ENCODE results near the gene RPL18. TPM values are rescaled to one million over a fixed set of nuclear protein-coding genes. Genes with fewer than 3 reads are reported as not detected.
A peak's percentile ranks its signal among the peaks of the same experiment; 100 is the strongest.

RPL18 gene
- total RNA-seq, 4 donors from 2014 or later, result 1,223 to 1,420 (median 1,299) TPM

GRCh38 chr19:48611872-48612271, 7.1 kb downstream of the RPL18 start:
- Histone ChIP-seq H3K4me3 (no peak overlapping the region), H3K27me3 (no peaks in the 10 kb centered on the region), H3K9me3 (no peaks in the 10 kb centered on the region), H3K4me1 (peaks cover 13 to 30% of the 10 kb centered on the region in 2 donors), H3K27ac (no peak overlapping the region), H3K36me3 (peaks cover 3 to 20% of the 10 kb centered on the region in 2 donors)
- in situ Hi-C loops (cut with MboI; ENCODE audit: low sequenced_read_pairs in 4 of 4), result no loop called here
- intact Hi-C loops (cut with DNase I; ENCODE audit: low total_unique reads), result loop anchor here (2.0 kb wide), 1 partner anchor 23 kb away; no protein-coding TSS in a partner anchor
- DNase-seq, result no peak
- no peak for ATAC-seq
- TF ChIP-seq POLR2A (IDR thresholded peaks at IDR 0.05), result no peak
- TF ChIP-seq CTCF (IDR thresholded peaks at IDR 0.05 in 4 of 5, conservative IDR thresholded peaks at IDR 0.05 in 1 of 5), result no peak

- no peaks in the 10 kb centered on the region for H3K36me3 ChIP-seq
- no peaks in the 10 kb centered on the region for H3K27me3 ChIP-seq
- intact Hi-C loops (cut with DNase I; ENCODE audit: low total_unique reads), result no loop called here
- ATAC-seq (no peak), DNase-seq (no peak)
- peaks cover 8 to 20% of the 10 kb centered on the region in 2 donors for H3K4me1 ChIP-seq
- no peak overlapping the region for H3K27ac ChIP-seq
- in situ Hi-C loops (cut with MboI; ENCODE audit: low sequenced_read_pairs in 4 of 4), result no loop called here
- no peak overlapping the region for H3K4me3 ChIP-seq
- H3K9me3 ChIP-seq, result no peaks in the 10 kb centered on the region
- TF ChIP-seq CTCF (IDR thresholded peaks at IDR 0.05 in 4 of 5, conservative IDR thresholded peaks at IDR 0.05 in 1 of 5), result no peak
- no peak for TF ChIP-seq POLR2A (IDR thresholded peaks at IDR 0.05)
These were observed 9.3 kb downstream of the RPL18 start for GRCh38 chr19:48609571-48610108.

- peaks cover 8 to 12% of the 10 kb centered on the region in 2 donors for H3K4me1 ChIP-seq
- intact Hi-C loops (cut with DNase I; ENCODE audit: low total_unique reads) (no loop called here), in situ Hi-C loops (cut with MboI; ENCODE audit: low sequenced_read_pairs in 4 of 4) (no loop called here)
- DNase-seq (no peak), ATAC-seq (no peak)
- no peaks in the 10 kb centered on the region for H3K36me3 ChIP-seq
- H3K27ac ChIP-seq, result no peak overlapping the region
- H3K27me3 ChIP-seq, result no peaks in the 10 kb centered on the region
- H3K4me3 ChIP-seq, result no peak overlapping the region
- TF ChIP-seq CTCF (IDR thresholded peaks at IDR 0.05 in 4 of 5, conservative IDR thresholded peaks at IDR 0.05 in 1 of 5) (peak in 1 of 5 experiments; percentile 16), POLR2A (IDR thresholded peaks at IDR 0.05) (no peak)
- H3K9me3 ChIP-seq, result no peaks in the 10 kb centered on the region
These were observed 10.1 kb downstream of the RPL18 start for GRCh38 chr19:48608798-48609263.

GRCh38 chr19:48607359-48607755, 11.6 kb downstream of the RPL18 start:
- intact Hi-C loops (cut with DNase I; ENCODE audit: low total_unique reads), result no loop called here

More at GRCh38 chr19:48607359-48607755, 11.6 kb downstream of the RPL18 start:
- Histone ChIP-seq H3K36me3 (no peaks in the 10 kb centered on the region), H3K4me3 (no peak overlapping the region), H3K27me3 (no peaks in the 10 kb centered on the region), H3K27ac (no peak overlapping the region), H3K4me1 (no peaks in the 10 kb centered on the region), H3K9me3 (no peaks in the 10 kb centered on the region)
- in situ Hi-C loops (cut with MboI; ENCODE audit: low sequenced_read_pairs in 4 of 4), result no loop called here
- ATAC-seq (no peak), DNase-seq (no peak)
- TF ChIP-seq CTCF (IDR thresholded peaks at IDR 0.05 in 4 of 5, conservative IDR thresholded peaks at IDR 0.05 in 1 of 5) (no peak), POLR2A (IDR thresholded peaks at IDR 0.05) (no peak)

Measured in gastrocnemius medialis (tissue), 4 donors.